NCI-H2081 (cell line): ENCODE data around the gene RALGPS1.
"Not testable (repeated sequence)": the region's sequence is repeated elsewhere in the genome, so short reads cannot be mapped to it uniquely, and the experiment has no call there.

ENCODE experiments used
- DNase-seq, 2 experiments: peaks; one replicate each; lab custom pipeline; 2025; lab: John Stamatoyannopoulos, UW

RALGPS1 gene

DNA sequence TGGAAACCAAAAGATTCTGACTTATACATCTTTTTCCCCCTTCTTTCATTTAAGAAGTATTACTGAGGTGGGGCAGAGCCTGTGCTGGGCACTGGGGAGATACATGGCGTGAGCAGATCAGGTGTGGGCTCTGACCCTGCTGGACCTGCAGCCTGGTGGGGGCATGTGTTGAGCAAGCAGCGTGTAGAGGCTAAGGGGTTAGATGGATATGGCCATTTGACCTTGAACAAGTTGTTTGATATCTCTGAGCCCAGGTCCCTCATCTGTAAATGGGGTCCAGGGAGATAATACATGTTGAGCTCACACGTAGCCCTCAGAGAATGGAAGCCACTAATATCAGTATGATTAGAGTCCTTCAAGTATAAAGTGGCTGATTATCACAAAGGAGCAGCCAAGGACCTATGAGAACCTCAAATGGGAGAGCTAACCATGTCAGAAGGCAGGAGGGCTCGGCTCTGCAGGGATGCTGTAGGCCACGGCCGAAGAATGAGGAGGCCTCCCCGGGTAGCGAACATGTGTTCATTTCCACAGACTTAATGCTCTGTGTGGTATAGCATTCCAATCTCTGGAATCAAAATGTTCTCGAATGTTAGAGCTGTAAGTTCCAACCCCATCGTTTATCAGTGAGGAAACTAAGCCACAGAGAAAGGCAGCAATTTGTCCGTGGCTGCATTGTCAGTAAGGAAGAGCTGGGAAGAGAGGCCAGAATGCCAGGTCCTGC is 223.2 kb downstream of the RALGPS1 start:
- no peak for DNase-seq

DNA sequence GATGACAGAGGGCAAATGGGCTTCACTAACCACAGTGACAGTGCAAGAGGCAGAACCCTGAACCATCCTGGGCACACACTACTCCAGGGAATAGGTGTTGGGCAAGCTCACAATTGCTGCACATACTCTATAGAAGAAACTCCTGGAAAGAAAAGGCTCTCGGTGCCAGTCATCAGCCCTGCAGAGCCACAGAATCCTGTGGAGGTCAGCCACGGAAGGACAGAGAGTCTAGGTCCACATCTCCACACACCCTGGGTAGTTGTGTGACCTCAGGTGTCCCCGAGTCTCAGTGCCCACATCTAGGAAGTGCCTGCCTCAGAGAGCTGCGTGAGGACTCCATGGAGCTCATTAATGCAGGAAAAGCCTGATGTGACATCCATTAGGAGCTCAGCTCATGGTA is 223.9 kb downstream of the RALGPS1 start:
- DNase-seq, result no peak

DNA sequence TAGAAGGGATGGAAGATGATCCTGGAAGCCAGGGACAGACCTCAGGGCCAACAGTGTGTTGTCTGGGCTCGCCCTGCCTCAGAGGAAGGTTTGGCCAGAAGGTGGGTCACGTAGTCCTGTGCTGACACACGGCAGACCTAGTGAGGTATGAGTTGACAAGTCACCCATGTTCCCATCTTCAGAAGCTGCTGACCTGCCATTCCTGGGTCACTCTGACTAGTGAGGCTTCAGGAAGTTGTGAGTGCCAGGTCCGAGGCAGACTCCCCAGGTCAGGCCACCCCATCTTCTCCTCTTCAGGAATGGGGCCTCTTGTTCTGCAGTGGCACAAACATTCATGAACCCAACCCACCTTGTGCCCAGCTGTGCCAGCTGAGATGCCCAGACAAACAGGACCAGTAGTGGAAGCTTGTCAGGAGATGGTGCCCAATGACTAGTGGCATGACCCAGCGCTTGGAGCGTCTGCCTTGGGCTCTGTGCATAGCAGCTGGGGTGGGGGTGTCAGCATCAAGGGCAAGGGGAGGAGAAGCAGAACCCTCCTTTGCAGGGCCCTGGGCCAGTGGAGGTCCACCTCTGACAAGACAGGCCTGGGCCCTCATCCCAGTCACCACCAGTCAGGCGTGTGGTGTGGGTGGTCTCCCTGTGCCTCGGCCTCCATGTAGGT is 224.6 kb downstream of the RALGPS1 start:
- DNase-seq, result no peak

DNA sequence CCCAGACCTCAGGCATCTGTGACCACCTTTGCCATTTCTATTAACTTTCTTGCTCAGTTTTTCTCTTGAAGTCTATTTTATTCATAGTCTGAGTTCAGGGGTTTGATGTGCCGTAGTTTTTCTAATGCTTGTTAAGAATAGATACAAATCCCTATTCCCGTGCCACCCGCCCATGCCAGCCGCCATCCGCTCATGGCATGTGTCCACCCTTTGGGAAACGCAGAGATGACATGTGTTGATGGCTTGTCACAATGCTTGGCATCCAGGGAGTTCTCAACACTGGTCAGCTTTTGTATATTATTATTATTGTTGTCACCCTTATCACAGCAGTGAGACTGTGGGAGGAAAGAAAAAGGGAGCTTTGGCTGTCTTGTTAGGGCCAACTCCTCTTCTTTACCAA is 225.2 kb downstream of the RALGPS1 start:
- DNase-seq, result no peak

DNA sequence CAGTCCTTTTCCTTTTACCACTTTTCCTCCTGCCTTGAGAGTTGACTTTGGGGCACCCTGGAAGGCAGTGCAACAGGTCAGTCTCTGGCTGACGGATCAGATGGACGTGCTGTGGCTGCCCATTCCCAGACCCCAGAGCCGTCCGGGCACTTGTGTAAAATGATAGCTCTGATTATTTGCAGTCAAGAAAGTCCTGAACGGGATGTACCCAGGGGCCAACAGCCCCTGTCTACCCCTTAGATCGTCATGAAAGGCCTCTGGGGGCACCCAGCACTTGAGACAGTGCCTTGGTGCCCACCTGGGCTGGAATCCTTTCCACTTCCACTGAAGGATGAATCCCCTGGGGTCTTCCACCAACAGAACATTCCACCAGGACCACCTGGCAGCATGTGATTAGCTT is 225.6 kb downstream of the RALGPS1 start:
- no peak for DNase-seq

DNA sequence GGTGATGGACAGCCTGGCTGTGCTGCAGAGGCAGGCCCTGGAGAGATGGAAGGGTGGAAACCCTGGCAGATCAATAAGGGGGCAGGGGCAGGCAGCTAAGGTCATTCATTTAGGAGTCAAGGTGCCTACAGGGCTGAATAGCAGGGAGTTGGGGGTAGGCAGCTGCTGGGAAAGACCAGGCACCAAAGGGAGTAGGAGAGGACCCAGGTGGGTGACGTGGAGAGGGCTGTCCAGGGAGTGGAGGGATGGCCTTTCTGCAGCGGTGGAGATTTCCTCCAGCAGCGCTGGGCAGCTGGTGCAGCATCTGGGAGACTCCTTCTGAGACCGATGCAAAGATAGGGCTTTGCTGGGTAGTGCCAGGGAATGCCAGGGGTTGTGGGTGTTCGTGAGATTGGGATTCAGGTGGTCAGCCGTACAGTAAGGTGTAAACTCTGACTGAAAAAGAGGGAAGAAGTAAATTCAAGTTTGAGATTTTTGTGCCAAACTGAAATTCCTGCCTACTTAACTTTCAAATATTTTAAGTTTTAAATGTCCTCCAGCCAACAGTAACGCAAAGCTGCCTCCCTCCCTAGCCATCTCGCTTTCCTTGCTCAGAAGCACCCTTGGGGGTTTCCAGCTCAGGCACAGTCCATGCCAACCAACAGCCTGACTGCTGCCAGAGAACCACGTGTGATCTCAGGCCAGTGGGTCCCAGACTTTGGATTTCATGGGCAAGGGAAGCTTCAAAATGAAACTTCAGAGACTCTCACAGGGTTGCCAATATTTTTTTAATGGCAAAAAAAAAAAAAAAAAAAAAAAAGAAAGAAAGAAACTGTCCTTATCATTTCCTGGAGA is 226.5 kb downstream of the RALGPS1 start:
- DNase-seq, result no peak

DNA sequence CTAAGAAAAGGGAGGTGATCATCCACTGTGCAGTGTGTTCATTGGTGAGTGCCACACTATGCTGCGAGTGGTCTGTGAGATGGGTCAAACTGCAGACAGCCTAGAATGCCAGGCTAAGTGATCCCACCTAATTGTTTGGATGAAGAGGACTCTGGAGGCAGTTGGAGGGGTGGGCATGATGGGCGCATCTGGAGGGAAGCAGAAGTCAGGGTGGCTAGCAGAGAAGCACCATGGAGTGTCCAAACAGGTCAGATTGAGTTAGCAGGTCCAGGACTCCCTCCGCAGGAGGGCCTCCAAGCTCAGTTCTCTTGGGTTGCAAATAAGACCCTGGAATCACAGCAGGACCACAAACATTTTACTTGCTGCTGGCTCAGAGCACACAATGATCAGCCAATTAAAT is 227.7 kb downstream of the RALGPS1 start:
- no peak for DNase-seq

DNA sequence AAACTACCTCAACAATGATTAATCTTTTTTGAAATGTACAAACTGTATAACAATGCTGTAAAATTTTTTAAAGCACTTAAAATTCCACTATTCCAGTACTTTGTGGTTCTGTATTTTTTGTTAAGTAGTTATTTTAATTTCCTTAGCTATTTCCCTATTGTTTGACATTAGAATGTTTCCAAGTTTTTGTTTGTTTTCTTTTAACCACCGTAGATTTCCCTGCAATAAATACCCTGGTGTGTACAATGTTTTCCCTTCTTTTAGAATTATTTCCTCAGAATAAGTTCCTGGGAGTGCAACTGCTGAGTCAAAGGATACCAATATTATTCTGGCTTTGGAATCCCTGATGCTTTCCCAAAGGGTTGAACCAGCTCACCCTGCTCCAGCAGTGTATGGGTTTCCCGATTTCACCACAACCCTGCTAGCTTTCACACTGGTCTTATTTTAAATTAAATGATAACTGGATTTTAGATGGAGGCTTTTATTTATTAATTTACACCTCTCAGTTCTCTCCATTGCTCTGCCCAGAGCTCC is 228.4 kb downstream of the RALGPS1 start:
- no peak for DNase-seq

DNA sequence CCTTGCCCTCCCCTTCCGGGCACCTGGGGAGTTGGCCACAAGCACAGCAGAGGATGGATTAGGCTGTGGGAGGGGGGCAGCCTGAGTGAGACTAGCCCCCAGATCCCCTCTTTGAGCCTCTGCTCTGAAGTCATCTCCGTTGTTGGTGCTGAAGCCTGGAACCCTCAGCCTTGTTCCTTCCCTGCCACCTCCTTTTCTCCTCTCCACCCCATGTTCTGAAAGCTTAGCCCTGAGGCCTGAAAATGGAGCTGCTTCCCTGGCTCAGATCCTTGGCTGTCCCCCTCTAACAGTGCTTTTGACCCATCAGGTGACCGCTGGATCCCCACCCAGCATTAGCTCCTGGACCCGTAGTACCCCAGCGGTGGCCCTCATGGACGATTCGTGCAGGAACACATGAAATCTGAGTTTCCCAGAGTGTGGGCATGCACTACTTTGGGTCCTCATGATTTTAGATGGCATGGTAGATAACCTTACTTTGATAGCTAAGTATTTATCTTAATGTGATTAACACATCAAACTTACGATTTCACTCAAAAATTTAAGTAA is 229.4 kb downstream of the RALGPS1 start:
- no peak for DNase-seq

DNA sequence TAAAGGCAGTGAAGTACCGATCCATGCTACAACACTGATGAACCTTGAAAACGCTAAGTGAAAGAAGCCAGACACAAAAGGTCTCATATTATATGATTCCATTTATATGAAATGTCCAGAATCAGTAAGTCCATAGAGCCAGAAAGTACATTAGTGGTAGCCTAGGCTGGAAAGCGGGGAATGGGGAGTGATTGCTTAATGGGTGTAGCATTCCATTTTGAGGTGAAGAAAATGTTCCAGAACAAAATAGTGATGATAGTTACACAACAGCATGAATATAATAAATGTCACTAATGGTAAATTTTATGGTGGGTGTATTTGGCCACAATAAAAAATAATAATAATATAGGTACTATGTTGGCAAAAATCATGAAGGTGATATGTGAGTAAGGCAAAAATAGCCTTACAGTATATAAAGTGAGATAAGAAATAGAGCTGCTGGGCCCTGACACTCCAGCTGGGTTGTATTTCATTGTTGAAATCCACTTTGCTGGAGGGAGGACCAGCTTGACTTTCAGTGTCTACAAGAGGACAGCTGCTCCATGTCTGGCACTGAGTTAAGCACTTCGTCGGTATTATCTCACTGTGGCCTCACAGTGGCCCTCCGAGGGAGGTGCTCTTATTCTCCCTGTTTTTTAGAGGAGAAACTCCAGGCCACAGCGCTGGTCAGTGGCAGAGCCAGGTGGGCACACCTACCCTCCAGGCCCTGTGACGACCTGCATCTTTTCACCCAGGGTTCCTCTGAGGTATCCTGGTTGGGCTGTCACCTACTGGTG is 230.3 kb downstream of the RALGPS1 start:
- no peak for DNase-seq

DNA sequence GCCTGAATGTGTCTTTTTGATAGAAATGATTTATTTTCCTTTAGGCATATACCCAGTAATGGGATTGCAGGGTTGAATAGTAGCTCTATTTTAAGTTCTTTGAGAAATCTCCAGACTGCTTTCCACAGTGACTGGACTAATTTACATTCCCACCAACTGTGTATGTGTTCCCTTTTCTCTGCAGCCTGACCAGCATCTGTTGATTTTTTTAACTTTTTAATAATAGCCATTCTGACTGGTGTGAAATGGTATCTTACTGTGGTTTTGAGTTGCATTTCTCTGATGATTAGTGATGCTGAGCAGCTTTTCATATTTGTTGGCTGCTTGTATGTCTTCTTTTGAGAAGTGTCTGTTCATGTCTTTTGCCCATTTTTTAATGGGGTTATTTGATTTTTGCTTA is 232.3 kb downstream of the RALGPS1 start:
- DNase-seq, result not testable (repeated sequence)

DNA sequence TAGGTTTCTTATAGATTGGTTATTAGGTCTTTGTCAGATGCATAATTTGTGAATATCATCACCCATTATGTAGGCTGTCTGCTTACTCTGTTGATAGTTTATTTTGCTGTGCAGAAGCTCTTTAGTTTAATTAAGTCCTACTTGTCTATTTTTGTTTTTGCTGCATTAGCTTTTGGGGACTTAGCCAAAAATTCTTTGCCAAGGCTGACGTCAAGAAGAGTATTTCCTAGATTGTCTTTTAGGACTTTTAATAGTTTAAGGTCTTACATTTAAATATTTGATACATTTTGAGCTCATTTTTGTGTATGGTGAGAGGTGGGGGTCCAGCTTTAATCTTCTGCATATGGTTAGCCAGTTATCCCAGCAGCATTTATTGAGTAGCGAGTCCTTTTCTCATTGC is 232.7 kb downstream of the RALGPS1 start:
- no peak for DNase-seq

DNA sequence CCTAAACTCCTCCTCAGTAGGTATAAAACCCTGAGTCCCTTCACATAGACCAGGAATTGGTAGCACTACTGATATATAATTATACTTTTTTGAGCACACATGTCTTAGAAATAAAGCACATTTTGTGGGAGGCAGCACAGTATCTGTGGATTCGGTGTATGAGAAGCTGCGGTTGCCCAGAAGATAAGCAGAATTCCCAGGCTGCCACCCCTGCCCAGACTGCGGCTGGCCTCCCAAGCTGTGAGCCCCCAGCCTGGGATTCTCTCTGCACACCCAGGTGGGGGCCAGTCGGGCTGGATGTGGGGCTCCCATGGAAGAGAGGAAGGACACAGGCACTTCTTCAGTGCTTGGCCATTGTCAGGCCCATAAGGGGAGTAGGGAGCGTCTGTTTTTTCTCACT is 233.4 kb downstream of the RALGPS1 start:
- no peak for DNase-seq

DNA sequence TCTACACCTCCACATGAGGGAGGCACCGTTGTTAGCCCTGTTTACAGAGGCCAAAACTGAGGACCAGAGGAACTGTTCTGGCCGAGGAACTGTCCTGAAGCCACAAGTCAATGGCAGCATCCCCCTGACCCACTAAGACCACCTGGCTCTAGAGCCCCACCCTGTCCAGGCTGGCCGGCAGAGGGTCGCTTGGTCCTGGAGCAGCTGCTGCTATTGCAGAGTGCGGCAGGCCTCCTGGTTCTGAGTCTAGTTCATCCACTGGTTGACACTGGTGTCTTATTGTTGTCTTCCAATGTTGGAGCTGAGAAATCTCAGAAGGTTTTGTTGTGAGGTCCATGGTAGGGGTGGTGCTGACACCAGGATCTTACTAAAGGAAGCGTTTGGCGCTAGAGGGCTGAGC is 234.4 kb downstream of the RALGPS1 start:
- no peak for DNase-seq

DNA sequence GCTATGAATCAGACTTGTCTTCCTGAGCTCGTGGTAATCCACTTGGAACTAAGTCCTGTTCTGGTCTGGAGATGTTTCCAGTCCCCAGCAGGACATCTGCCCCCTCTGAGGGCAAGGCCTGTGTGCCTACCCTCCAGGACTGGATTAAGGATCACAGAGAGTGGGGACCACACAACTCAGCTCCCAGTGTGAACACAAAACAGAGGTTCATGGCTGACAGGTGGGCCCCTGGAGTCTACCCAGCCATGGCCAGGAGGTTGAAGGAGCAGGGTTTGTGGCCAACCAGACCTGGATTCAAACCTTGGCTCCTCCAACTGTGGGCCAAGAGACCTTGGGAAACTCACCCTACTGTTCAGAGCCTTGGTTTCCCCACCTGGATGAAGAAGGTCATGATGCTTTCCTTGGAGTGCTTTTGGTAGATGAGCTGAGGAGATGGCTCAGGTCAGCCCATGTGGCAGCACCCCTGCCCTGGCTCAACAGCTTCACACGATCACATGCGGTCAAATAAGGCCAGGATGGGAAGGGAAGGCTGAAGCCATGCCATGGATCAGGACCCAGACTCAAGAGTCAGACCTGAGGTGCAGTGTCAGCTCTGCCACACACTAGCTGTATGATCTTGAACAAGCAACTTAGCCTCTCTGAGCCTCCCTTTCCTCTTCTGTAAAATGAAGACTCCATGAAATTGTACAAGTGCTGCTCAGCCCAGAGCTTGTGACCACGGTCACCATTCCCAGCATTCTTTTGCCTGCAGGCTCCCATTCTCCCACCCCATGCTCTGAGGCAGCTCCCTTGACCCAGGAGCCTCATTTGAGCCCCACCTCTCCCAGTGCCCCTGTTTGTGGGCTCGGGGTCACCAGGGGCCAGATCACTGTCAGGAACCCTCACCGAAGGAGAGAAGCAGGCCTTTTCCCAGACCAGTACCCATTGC is 235.1 kb downstream of the RALGPS1 start:
- DNase-seq, result no peak

DNA sequence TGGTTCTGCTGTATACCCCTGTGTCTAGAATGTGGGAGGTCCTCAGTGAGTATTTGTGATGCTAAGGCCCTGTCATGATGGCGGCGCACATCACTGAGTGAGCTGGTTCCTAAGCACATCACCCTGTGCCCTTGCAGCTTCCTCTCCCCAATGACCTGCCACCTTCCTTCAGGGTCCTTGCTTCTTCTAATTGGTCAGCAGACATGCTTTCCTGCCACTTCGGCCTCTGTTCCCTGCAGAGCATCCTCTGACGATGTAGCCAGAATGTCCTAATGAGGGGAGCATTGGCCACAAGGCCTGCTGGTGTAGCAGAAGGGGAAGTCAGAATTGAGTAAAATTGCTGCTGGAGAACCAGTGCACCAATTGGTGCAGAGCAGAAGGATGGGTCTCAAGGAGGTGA is 238.9 kb downstream of the RALGPS1 start:
- DNase-seq, result no peak

DNA sequence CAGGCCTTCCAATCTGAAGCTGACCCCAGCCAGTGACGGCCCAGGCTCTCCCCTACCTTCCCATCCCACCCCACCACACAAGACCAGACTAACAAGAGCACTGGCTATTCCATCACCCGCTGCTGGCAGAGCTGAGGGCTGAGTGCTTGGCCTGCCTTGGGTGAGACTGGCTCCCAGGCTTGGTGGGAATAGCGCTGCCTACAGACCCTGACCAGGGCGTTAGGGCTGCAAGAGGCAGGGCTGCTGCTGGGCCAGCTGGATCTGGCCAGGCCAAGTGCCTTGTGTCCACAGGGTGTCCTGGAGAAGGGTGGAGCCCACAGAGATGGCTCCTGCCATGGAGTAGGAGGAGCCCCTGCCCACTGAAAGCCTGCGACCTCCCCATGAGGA is 239.4 kb downstream of the RALGPS1 start:
- no peak for DNase-seq

DNA sequence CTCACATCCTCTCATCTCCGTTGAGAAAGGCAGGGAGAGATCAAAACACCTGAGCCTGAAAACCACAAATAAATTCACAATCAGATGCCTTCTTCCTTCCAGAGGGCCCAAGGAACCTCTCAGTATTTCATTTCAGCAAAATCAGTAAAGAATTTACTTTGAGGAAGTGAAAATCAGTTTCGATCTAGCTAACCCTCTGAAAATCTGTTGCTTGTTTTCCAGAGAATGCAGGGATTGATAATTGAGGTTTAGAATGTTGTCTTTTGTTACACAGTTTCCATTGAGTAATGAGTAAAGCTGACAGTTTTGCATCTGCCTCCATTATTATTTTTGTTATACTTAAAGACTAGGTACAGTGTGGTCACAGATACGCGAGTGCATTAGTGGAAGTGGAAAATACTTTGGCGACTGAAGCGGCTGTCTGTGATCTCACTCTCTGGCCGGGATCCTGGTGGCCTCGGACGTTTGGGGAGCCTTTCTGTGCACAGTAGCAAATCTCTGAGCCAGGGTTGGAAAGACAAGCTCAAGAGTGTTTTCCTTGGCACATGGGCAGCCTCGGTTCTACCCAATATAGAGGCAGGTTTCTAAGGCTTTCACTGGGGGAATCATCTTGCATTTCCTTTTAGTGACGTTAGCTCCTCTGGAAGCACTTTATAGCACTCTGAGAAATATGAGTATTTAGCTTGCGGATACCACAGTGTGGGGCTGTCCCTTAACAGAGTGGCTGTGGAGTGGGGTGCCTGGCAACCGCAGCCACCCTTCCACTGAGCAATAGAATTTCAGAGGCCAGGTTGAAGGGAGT is 240.0 kb downstream of the RALGPS1 start:
- no peak for DNase-seq

DNA sequence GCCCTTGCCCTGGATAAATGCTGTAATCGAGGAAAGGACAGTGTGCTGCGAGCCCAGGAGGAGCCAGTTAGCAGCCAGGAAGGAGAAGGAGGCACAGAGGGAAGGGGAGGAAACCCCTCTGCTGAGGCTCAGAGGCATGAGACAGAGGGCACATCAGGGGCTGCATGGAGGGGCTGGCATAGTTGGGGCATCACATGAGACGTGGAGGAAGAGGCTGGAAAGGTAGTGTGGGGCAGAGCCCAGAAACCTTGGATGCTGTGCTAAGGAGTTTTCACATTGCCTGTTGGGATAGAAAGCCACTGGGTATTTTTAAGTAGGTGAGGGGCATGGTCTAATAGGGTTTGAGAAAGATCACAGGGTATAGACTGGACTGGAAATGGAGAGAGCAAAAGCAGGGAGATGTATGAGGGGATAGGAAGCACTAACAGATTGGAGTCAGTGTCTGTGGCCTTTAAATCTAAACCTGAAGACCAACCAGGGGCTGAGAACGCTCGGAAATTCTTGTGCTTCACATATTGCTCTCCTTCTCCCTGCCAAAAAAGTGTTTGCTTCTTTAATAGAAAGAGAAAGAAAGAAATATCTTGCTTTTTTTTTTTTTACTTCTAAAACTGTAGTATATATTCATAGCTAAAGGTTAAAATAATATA is 240.9 kb downstream of the RALGPS1 start:
- DNase-seq, result no peak
